Transverse colon (tissue), 4 donors: ENCODE measurements around the gene OR5H14. TPM values are rescaled to one million over a fixed set of nuclear protein-coding genes. Genes with fewer than 3 reads are reported as not detected.
"Not testable (repeated sequence)": the region's sequence is repeated elsewhere in the genome, so short reads cannot be mapped to it uniquely, and the experiment has no call there.

Source experiments
- DNase-seq: peaks from one replicate; pipeline ENCODE4 v3.0.0-alpha.2; 2019
- H3K27ac ChIP-seq, 4 donors: fragments of 200-600 bp; sonication (generic); 2 replicates each; pipeline ENCODE4 v1.5.1; 2016 to 2018; ENCODE audit warnings: inconsistent platforms in 4 of 4
- H3K27me3 ChIP-seq: fragments of 200-600 bp; sonication (generic); 2 replicates; pipeline ENCODE4 v1.5.1; 2017; ENCODE audit warnings: inconsistent platforms
- H3K36me3 ChIP-seq, 4 donors: fragments of 200-600 bp; sonication (generic); 2 replicates each; pipeline ENCODE4 v1.5.1; 2017 to 2019; ENCODE audit warnings: inconsistent platforms in 4 of 4
- H3K4me1 ChIP-seq, 4 donors: fragments of 200-600 bp; sonication (generic); 2 replicates each; pipeline ENCODE4 v1.5.1; 2017 to 2020; ENCODE audit warnings: inconsistent platforms in 4 of 4
- H3K4me3 ChIP-seq, 4 donors: fragments of 200-600 bp; sonication (generic); 1 replicate in 1 of 4; 2 replicates in 3 of 4; pipeline versions ENCODE4 v1.5.1 to v1.6.1; 2017 to 2019; ENCODE audit warnings: inconsistent platforms in 4 of 4
- H3K9me3 ChIP-seq, 2 donors: fragments of 200-600 bp; sonication (generic); 2 replicates each; pipeline ENCODE4 v1.5.1; 2017 to 2019; ENCODE audit warnings: inconsistent platforms in 2 of 2
- EP300 ChIP-seq: sonication (generic); formaldehyde crosslinking; IDR thresholded peaks from one replicate; pipeline ENCODE4 v1.6.1; 2017; ENCODE audit warnings: antibody characterized with exemption, low read depth
- POLR2A ChIP-seq: fragments of 450-650 bp; IDR thresholded peaks from one replicate; pipeline ENCODE4 v1.6.1; 2016; ENCODE audit warnings: antibody characterized with exemption, mild to moderate bottlenecking, moderate library complexity
- POLR2AphosphoS5 ChIP-seq, 3 donors: sonication (generic); formaldehyde crosslinking; IDR thresholded peaks; one replicate each; pipeline ENCODE4 v1.6.1; 2016; ENCODE audit warnings: antibody characterized with exemption in 3 of 3
- WGBS, 2 donors: methylation state at CpG; one replicate each; pipeline ENCODE4 v1.1.5; 2018; ENCODE audit warnings: low coverage in 1 of 2; 5-methylcytosine and 5-hydroxymethylcytosine counted together
- in situ Hi-C, 4 donors: fragments of 200-750 bp; cut with MboI; loops; one replicate each; pipeline versions ENCODE4 v1.15.0 to v1.15.1; 2017; ENCODE audit warnings: low sequenced_read_pairs in 3 of 4, low pct_ligation_motif_present in 1 of 4, low pct_unique_long_range_greater_than_20kb in 1 of 4
- intact Hi-C: fragments of 100-400 bp; cut with DNase I; formaldehyde crosslinking; loops from one replicate; pipeline ENCODE4 v1.15.1; 2023; ENCODE audit warnings: low total_unique reads
- total RNA-seq, 4 donors: library from RNA; depleted of rRNA; stranded (reverse); fragments of >200 nt; gene quantifications; one replicate each; pipeline ENCODE4 v1.1.0, GENCODE V29; 2016
- TF ChIP-seq, protein P1 (sequence below), 5 experiments: fragments of 200-600 bp in 3 of 5; fragments of 450-650 bp in 2 of 5; sonication (generic) in 3 of 5; IDR thresholded peaks; 1 replicate in 2 of 5; 2 replicates in 3 of 5; pipeline ENCODE4 v1.5.1; 2016 to 2017; ENCODE audit warnings: antibody characterized with exemption in 5 of 5, inconsistent platforms in 3 of 5, mild to moderate bottlenecking in 2 of 5, moderate library complexity in 1 of 5

Gene OR5H14
- total RNA-seq, 4 donors from 2014 or later, result not detected

DNA sequence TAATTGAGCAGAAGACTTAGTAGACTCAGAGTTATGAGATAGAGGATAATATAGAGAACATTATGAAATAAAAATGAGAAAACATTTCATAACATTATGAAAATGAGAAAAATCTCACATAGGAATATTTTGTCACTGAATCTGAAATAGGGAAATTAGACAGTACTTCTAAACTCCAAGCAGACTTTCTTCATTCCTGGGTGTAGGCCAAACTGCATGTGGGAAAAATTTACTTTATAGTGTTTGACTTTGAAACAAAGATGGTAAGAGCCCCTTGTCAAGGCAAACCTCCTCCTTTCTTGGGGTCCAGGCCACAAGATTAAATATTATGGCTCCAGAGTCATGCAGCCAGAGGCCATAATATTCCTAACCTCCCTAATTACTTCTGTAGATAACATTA, 6.7 kb upstream of the OR5H14 start:
- in situ Hi-C loops (loop anchor here in 1 of 4 donors (5.0 kb wide), 1 partner anchor 42 kb away; no protein-coding TSS in a partner anchor), intact Hi-C loops (no loop called here)
- no peaks in the 10 kb centered on the region for H3K9me3 ChIP-seq
- H3K36me3 ChIP-seq, result no peaks in the 10 kb centered on the region
- TF ChIP-seq, protein P1, sequence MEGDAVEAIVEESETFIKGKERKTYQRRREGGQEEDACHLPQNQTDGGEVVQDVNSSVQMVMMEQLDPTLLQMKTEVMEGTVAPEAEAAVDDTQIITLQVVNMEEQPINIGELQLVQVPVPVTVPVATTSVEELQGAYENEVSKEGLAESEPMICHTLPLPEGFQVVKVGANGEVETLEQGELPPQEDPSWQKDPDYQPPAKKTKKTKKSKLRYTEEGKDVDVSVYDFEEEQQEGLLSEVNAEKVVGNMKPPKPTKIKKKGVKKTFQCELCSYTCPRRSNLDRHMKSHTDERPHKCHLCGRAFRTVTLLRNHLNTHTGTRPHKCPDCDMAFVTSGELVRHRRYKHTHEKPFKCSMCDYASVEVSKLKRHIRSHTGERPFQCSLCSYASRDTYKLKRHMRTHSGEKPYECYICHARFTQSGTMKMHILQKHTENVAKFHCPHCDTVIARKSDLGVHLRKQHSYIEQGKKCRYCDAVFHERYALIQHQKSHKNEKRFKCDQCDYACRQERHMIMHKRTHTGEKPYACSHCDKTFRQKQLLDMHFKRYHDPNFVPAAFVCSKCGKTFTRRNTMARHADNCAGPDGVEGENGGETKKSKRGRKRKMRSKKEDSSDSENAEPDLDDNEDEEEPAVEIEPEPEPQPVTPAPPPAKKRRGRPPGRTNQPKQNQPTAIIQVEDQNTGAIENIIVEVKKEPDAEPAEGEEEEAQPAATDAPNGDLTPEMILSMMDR (IDR thresholded peaks at IDR 0.05), result no peak
- TF ChIP-seq POLR2A (no peak), POLR2AphosphoS5 (IDR thresholded peaks at IDR 0.05) (no peak), EP300 (no peak)
- DNase-seq, result no peak
- H3K27me3 ChIP-seq, result no peaks in the 10 kb centered on the region
- H3K4me3 ChIP-seq, result no peak overlapping the region
- H3K4me1 ChIP-seq, result no peaks in the 10 kb centered on the region
- no peak overlapping the region for H3K27ac ChIP-seq

- WGBS, 2 donors, result 64 to 67% methylated on average over 3 of the region's 3 CpGs
- Histone ChIP-seq H3K4me3 (no peak overlapping the region), H3K27me3 (no peaks in the 10 kb centered on the region), H3K27ac (no peak overlapping the region), H3K36me3 (no peaks in the 10 kb centered on the region), H3K4me1 (no peaks in the 10 kb centered on the region), H3K9me3 (no peaks in the 10 kb centered on the region)
- in situ Hi-C loops, result no loop called here
- intact Hi-C loops, result no loop called here
- DNase-seq, result no peak
- TF ChIP-seq EP300, result no peak
- TF ChIP-seq POLR2A, result no peak
- no peak for TF ChIP-seq POLR2AphosphoS5 (IDR thresholded peaks at IDR 0.05)
- TF ChIP-seq, protein P1 (IDR thresholded peaks at IDR 0.05), result no peak
Observed at GRCh38 chr3:98148751-98149150, 1.5 kb downstream of the OR5H14 start.

GRCh38 chr3:98149456-98149855, 2.2 kb downstream of the OR5H14 start:
- H3K27ac ChIP-seq, H3K36me3 ChIP-seq, H3K9me3 ChIP-seq, intact Hi-C loops, DNase-seq, H3K4me1 ChIP-seq, H3K4me3 ChIP-seq, H3K27me3 ChIP-seq, in situ Hi-C loops: not testable (repeated sequence)
- WGBS, 2 donors, result 75 to 91% methylated on average over 4 of the region's 4 CpGs

DNA sequence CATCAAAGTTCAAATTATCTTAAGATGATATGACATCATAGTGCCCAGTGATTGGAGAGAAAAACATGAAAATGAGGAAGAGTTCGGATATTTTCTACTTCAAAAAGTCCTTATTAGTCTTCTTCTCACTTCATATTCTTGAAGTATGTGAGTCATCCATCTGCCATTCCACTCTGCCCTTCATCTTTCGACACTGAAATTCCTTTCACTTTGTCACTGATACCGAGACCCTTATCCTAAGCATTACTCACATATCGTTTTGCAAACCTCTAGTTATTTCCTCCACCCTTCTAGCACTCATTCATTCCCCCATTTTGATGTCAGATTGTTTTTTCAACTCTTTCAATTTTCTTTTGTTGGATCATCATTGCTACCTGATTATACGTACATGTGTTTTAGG, 4.0 kb downstream of the OR5H14 start:
- 75 to 84% methylated on average over 5 of the region's 5 CpGs for WGBS, 2 donors
- no peaks in the 10 kb centered on the region for H3K36me3 ChIP-seq
- intact Hi-C loops (no loop called here), in situ Hi-C loops (no loop called here)
- TF ChIP-seq, protein P1 (IDR thresholded peaks at IDR 0.05), result no peak
- TF ChIP-seq POLR2AphosphoS5 (IDR thresholded peaks at IDR 0.05), result no peak
- no peak for TF ChIP-seq POLR2A
- no peak for TF ChIP-seq EP300
- no peaks in the 10 kb centered on the region for H3K4me1 ChIP-seq
- DNase-seq, result no peak
- no peak overlapping the region for H3K27ac ChIP-seq
- H3K4me3 ChIP-seq, result no peak overlapping the region
- H3K27me3 ChIP-seq, result no peaks in the 10 kb centered on the region
- H3K9me3 ChIP-seq, result no peaks in the 10 kb centered on the region

DNA sequence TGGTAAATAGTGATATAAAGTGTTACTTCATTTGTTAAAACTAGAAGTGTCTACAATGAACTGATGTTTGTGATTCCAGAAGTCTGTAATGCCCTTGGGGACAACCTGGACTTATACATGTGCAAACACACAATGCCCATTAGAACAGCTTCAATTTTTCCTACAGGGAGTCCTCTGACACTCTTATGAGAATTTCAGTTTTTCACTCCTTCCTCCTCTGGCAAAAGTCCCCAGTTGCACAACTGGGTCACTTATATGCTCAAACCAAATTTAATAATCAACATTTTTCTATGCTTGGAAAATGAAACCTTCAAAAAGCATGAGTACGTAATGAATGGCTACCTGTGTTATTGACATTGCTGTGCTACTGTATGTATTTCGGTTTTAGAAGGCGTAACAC, 19.1 kb downstream of the OR5H14 start, which contains the start of gene OR5H15:
TSS of gene OR5H15 (plus strand) at position 301 of the 400 bp plus-strand sequence. CDS start 2,004 bp downstream, outside the sequence.
- intact Hi-C loops, result no loop called here
- no peaks in the 10 kb centered on the region for H3K27me3 ChIP-seq
- TF ChIP-seq POLR2A (no peak), POLR2AphosphoS5 (IDR thresholded peaks at IDR 0.05) (no peak), EP300 (no peak)
- TF ChIP-seq, protein P1 (IDR thresholded peaks at IDR 0.05), result no peak
- H3K36me3 ChIP-seq, result no peaks in the 10 kb centered on the region
- WGBS, 2 donors, result 91 to 95% methylated on average over 3 of the region's 3 CpGs
- no peak within 1 kb of the TSS for H3K27ac ChIP-seq
- H3K4me1 ChIP-seq, result no peaks in the 10 kb centered on the region
- DNase-seq, result no peak
- in situ Hi-C loops, result no loop called here
- H3K9me3 ChIP-seq, result no peaks in the 10 kb centered on the region
- no peak within 1 kb of the TSS for H3K4me3 ChIP-seq
